Measurements from ENCODE around the gene URGCP. TPM values are rescaled to one million over a fixed set of nuclear protein-coding genes. Genes with fewer than 3 reads are reported as not detected.
A peak's percentile ranks its signal among the peaks of the same experiment; 100 is the strongest.

URGCP gene
- total RNA-seq, 1 donor from 2014 or later = 39.6 TPM

GRCh38 chr7:43915907-43916306, 9.5 kb upstream of the URGCP start:
- TF ChIP-seq CTCF (IDR thresholded peaks at IDR 0.05; ENCODE audit: borderline replicate concordance) = no peak
- H3K36me3 ChIP-seq = no peaks in the 10 kb centered on the region
- H3K4me3 ChIP-seq = no peak overlapping the region
- intact Hi-C loops (cut with micrococcal nuclease) = no loop called here
- no peaks in the 10 kb centered on the region for H3K27me3 ChIP-seq (ENCODE audit: low read depth)
- H3K4me1 ChIP-seq = no peaks in the 10 kb centered on the region
- H3K27ac ChIP-seq (replicated peaks) = no peak overlapping the region
- DNase-seq = no peak
- H3K9me3 ChIP-seq (replicated peaks) = no peaks in the 10 kb centered on the region

GRCh38 chr7:43914795-43915194, 8.4 kb upstream of the URGCP start:
- TF ChIP-seq CTCF (IDR thresholded peaks at IDR 0.05; ENCODE audit: borderline replicate concordance) = no peak
- Histone ChIP-seq H3K27me3 (ENCODE audit: low read depth) (no peaks in the 10 kb centered on the region), H3K4me3 (no peak overlapping the region), H3K27ac (replicated peaks) (no peak overlapping the region), H3K36me3 (no peaks in the 10 kb centered on the region), H3K4me1 (no peaks in the 10 kb centered on the region), H3K9me3 (replicated peaks) (no peaks in the 10 kb centered on the region)
- no peak for DNase-seq
- intact Hi-C loops (cut with micrococcal nuclease) = no loop called here

DNA sequence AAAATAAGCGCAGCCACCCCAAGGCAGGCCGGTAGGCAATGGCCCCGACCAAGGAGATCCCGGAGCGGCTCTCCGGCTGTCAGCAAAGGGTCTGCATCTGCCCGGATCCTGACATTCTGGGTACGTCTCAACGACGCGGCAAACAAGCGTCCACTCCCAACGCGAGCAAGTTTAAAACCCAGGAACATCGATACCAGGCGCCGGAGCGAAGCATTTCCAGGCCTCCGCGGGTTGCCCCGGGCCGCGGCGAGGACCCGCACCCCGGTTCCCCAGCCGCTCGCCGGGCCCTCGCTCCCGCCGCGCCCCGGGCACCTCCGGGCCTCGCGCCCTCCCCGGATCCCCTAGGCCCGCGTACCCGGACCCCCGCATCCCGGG, 453 bp downstream of the URGCP start:
- H3K36me3 ChIP-seq = no peaks in the 10 kb centered on the region
- H3K4me1 ChIP-seq = peaks cover 55% of the 10 kb centered on the region
- TF ChIP-seq CTCF (IDR thresholded peaks at IDR 0.05; ENCODE audit: borderline replicate concordance) = peak; percentile 9
- H3K27me3 ChIP-seq (ENCODE audit: low read depth) = no peaks in the 10 kb centered on the region
- H3K4me3 ChIP-seq = peak overlapping the region; percentile 88
- DNase-seq = peak; percentile 29
- no peaks in the 10 kb centered on the region for H3K9me3 ChIP-seq (replicated peaks)
- peak overlapping the region; percentile 93 for H3K27ac ChIP-seq (replicated peaks)
- intact Hi-C loops (cut with micrococcal nuclease) = no loop called here

GRCh38 chr7:43905209-43905946, 1.0 kb downstream of the URGCP start:
- Histone ChIP-seq H3K4me1 (peaks cover 61% of the 10 kb centered on the region), H3K27ac (replicated peaks) (peak overlapping the region; percentile 93), H3K9me3 (replicated peaks) (no peaks in the 10 kb centered on the region), H3K27me3 (ENCODE audit: low read depth) (no peaks in the 10 kb centered on the region), H3K36me3 (no peaks in the 10 kb centered on the region), H3K4me3 (peak overlapping the region; percentile 88)
- DNase-seq = no peak
- no peak for TF ChIP-seq CTCF (IDR thresholded peaks at IDR 0.05; ENCODE audit: borderline replicate concordance)
- intact Hi-C loops (cut with micrococcal nuclease) = no loop called here

GRCh38 chr7:43904533-43905208, 1.7 kb downstream of the URGCP start:
- Histone ChIP-seq H3K27ac (replicated peaks) (peak overlapping the region; percentile 93), H3K4me1 (peaks cover 61% of the 10 kb centered on the region), H3K4me3 (peak overlapping the region; percentile 88), H3K27me3 (ENCODE audit: low read depth) (no peaks in the 10 kb centered on the region), H3K9me3 (replicated peaks) (no peaks in the 10 kb centered on the region), H3K36me3 (no peaks in the 10 kb centered on the region)
- DNase-seq = no peak
- TF ChIP-seq CTCF (IDR thresholded peaks at IDR 0.05; ENCODE audit: borderline replicate concordance) = no peak
- intact Hi-C loops (cut with micrococcal nuclease) = no loop called here
